Stimulated activated CD8-positive, alpha-beta memory T cell treated with anti-CD3 and anti-CD28 coated beads, Interleukin-12 subunit alpha, Interleukin-12 subunit beta, amount 100 ng/mL, for 4 hours (primary cell): ENCODE measurements around the gene ONECUT3.

Experiments used
- DNase-seq: peaks from one replicate; pipeline ENCODE4 v3.0.0-alpha.2; 2020; ENCODE audit warnings: low read depth

The ONECUT3 gene

DNA sequence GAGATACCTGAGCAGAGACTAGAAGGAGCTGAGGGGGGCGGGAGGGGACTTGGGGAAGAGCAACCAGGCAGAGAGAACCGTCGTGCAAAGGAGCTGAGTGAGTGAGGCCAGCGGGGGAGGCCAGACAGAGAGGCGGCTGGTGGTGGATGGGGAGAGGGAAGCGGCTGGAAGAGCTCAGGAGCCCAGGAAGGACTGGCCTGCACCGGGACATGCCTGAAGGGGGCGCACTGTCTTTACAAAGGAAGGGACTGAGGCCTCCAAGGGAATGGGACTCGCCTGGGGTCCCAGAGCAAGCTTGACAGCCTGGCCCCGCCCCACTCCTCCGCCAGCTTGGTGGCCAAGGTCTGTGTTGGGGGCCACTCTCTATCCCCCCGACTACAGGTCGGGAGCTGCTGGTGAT is 14.9 kb downstream of the ONECUT3 start:
- no peak for DNase-seq

DNA sequence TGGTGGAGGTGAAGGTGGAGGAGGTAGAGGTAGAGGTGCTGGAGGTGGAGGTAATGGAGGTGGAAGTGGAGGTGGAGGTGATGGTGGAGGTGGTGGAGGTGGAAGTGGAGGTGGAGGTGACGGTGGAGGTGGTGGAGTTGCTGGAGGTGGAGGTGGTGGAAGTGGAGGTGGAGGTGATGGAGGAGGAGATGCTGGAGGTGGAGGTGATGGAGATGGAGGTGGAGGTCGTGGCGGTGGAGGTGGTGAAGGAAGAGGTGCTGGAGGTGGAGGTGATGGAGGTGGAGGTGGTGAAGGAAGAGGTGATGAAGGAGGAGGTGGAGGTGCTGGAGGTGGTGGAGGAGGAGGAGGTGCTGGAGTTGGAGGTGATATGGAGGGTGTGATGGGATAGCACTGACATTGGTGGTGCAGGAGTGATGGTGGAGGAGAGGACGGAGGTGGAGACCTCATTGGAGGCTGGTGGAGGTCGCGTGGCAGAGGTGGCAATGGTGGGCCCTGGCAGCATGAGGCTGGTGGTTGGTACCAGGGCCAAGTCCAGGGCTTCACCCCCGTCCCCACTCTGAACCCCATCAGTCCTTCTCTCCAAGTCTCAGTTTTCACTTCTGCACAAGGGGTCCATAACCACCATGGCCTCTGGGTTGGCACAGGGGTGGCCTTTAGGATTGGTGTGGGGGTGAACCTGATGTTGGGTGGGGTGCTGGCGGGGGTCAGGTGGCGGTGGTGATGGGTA is 15.8 kb downstream of the ONECUT3 start:
- DNase-seq: no peak

GRCh38 chr19:1769645-1769985 is 16.3 kb downstream of the ONECUT3 start:
- no peak for DNase-seq

GRCh38 chr19:1770866-1771576 is 17.7 kb downstream of the ONECUT3 start:
- no peak for DNase-seq

DNA sequence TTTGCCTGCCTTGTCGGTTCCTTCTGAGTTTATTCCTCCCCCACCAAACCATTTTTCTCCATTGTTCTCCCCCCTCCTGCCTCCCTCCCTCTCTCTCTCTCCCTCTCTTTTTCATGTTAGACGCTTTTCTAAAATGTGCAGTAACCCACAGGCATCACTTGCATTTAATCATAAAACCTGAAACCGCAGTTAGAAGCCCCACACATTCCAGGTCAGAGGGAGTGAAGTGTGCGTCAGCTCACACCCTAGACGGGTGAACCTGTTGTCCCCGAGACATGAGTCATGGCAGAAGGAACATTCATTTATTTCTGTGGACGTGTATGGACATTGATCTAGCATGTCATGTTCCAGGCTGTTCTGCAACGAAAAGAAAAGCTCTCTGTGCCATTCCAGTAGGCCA is 19.9 kb downstream of the ONECUT3 start:
- no peak for DNase-seq

DNA sequence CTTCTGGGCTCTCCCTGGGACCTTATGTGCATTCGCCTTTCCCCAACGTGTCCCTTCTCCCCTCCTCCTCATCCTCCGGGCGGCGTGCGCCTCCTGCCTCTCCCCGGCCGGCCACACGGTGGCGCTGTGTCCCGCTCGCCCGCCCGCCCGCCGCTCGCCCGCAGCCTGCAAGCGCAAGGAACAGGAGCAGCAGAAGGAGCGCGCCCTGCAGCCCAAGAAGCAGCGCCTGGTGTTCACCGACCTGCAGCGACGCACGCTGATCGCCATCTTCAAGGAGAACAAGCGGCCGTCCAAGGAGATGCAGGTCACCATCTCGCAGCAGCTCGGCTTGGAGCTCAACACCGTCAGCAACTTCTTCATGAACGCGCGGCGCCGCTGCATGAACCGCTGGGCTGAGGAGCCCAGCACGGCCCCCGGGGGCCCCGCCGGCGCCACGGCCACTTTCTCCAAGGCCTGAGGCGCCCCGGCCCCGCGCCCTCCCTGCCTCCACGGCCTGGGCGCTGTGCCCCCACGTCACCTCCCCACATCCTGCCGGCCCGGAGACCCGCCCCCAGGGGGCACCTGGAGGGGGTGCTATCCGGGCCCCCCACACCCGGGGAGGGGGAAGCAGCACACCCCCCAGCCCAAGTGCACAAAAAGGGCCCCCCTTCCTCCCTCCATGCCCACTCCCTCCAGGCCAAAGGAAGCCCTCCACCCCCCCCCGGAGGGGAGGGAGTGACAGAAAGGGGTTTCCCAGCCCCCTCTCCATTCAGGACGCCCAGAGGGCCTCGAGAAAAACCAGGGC is 21.9 kb downstream of the ONECUT3 start:
- no peak for DNase-seq

GRCh38 chr19:1775951-1776605 is 22.8 kb downstream of the ONECUT3 start:
- DNase-seq: no peak

GRCh38 chr19:1776606-1777147 is 23.4 kb downstream of the ONECUT3 start:
- no peak for DNase-seq

- DNase-seq: no peak
Measured at GRCh38 chr19:1777149-1777548, 23.8 kb downstream of the ONECUT3 start.

DNA sequence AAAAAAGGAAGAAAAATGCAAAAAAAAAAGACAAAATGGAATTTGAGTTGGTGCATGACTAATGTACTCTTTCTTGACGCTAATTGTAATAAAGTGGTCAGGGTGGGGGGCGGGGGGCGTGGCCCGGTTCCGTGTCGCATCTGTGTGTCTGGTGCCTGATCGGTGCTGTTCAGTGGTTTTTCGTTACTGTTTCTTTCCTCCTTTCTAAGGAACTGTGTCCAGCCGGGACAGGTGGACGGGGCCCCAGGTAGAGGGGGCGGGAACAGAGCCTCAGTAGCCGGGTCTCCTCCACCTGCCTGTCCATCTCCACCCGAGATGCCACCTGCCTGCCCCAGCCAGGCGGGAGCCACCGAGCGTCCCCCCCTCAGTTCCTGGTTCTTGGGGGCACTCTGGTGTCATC is 26.3 kb downstream of the ONECUT3 start:
- DNase-seq: no peak

- no peak for DNase-seq
Measured at GRCh38 chr19:1780272-1780958, 27.1 kb downstream of the ONECUT3 start.

GRCh38 chr19:1782521-1782920 is 29.2 kb downstream of the ONECUT3 start:
- DNase-seq: no peak

DNA sequence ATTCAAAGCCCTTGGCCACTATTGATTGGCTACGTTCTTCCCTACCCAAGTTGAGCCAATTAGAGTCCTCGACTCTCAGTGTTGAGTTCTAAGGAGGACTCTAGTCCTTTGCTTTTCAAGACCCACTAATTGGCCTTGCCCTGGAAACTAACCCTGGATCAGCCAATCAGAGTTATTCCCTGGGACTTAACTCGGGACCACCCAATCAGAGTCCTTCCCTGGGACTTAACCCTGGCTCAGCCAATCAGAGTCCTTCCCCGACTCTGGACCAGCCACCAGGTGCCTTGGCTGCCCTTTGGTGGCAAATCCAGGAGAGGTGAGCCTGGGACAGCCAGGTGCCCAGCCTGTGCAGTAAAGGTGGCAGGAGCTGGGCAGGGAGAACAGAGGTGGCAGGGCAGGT is 30.0 kb downstream of the ONECUT3 start:
- DNase-seq: no peak

GRCh38 chr19:1783874-1784273 is 30.6 kb downstream of the ONECUT3 start:
- no peak for DNase-seq

DNA sequence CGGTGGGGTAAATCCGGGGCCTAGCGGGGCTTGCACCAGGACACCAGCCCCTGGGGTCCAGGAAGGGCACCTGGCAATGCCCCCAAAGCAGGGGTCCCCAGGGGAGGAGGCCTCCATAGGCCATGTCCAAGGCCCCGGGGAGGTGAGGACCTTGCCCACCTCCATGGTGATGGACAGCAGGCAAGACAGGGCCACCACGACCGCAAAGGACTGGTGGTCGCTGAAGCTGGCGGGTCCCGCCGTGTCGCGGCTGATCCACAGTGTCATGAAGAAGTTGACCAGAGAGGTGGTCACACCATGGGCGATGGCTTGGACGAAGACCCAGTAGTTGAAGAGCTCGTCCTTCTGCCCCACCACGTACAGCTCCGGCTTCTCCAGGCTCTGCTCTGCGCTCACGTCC is 32.0 kb downstream of the ONECUT3 start:
- no peak for DNase-seq

DNA sequence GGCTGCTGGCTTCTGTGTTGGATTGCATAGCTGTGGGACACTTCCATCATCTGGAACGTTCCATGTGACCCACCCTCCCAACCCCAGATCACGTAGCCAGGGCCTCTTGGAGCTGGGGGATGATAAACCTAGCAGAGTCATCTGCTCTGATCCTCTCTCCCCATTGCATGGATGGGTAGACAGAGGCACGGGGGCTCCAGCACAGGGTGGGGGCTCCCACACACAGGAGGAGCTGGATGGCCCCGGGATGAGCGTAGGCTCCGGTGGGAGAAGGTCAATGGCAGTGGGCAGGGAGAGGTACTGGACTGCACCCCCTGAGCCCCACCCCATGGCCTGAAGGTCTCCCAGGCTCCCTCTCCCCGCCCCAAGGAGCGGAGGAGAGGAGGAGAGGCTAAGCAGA is 33.4 kb downstream of the ONECUT3 start:
- DNase-seq: no peak

- DNase-seq: no peak
Measured at GRCh38 chr19:1787116-1787515, 33.8 kb downstream of the ONECUT3 start.

DNA sequence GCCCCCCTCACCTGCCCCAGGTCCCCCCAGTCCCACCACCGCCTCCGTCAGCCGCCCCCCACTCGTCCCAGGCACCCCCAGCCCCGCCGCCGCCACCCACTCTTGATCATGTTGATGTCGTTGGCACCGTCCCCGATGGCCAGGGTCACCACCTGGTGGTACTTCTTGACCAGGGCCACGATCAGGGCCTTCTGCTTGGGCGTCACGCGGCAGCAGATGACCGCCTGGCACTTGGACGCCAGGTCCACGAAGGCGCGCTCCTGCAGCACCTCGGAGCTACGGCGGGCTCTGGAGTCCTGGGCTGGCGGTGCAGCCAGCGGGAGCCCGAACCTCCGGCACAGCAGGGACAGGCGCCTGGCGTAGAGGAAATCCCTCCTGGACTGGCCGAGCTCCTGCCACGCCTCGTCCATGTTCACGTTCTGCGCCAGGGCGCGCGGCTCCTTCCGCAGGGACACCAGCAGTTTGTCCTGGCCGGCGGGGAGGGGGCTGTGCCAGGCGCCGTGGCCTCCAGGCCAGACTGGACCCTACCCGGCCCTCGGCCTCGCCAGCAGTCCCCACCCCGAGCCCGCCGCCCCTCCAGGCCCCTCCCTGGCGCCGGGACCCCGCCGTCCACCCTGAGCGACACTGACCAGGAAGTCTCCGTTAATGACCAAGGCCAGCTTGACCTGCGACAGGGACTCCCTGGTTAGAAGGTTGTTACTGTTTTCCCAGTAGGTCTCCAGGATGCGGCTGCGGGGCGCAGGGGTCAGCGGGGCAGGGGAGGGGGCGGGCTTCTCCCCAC is 36.1 kb downstream of the ONECUT3 start:
- no peak for DNase-seq

DNA sequence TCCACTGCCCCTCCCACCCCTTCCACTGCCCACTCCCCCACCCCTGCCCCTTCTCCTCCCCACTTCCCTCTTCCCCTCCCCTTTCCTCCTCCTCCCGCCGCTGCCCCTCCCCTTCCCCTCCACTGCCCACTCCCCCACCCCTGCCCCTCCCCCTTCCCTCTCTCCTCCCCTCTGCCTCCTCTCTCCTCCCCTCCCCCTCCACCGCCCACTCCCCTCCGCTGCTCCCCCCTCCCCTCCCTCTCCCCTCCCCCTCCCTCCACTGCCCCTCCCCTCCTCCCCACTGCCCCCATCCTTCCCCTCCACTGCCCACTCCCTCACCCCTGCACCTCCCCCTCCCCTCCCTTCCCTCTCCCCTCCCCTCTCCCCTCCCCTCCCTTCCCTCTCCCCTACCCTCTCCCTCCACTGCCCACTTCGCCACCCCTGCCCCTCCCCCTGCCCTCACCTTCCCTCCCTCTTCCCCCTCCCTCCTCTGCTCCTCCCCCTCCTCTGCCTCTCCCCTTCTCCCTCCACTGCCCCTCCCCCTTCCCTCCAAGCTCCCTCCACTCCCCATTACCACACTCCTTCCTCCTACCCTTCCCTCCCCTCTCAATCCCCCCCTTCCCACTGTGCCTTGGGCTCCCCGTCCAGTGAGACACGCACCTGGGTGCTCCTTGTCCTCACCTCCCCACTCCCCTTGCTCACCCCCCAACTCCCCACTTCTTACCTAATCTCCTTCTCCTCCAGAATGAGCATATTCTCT is 36.9 kb downstream of the ONECUT3 start:
- no peak for DNase-seq

GRCh38 chr19:1791879-1792278 is 38.6 kb downstream of the ONECUT3 start:
- DNase-seq: no peak
